ENCODE measurements around the gene RBP4.
A peak's percentile ranks its signal among the peaks of the same experiment; 100 is the strongest.

Gene RBP4

GRCh38 chr10:93612311-93612710 lies 11.3 kb upstream of the RBP4 start, which contains the start of gene PDE6C:
Gene PDE6C, plus strand, starts transcription at chr10:93612537. Its CDS starts 189 bp downstream, at chr10:93612726.
- no peaks in the 10 kb centered on the region for H3K27me3 ChIP-seq (ENCODE audit: insufficient read depth, low read length)
- H3K9me3 ChIP-seq (ENCODE audit: insufficient read depth, low read depth, low read length) = no peaks in the 10 kb centered on the region
- no peak within 1 kb of the TSS for H3K4me3 ChIP-seq (ENCODE audit: low read length)
- H3K9ac ChIP-seq (ENCODE audit: low read depth, low read length) = no peak within 1 kb of the TSS
- H3K36me3 ChIP-seq (ENCODE audit: insufficient read depth, low read length) = no peaks in the 10 kb centered on the region
- no peak within 1 kb of the TSS for H3K27ac ChIP-seq (ENCODE audit: low read depth, low read length)
- 94% methylated on average over 6 of the region's 6 CpGs for WGBS
- H3K4me1 ChIP-seq (ENCODE audit: insufficient read depth, low read length) = no peaks in the 10 kb centered on the region

GRCh38 chr10:93608421-93608820 lies 7.4 kb upstream of the RBP4 start:
- Histone ChIP-seq H3K27me3 (ENCODE audit: insufficient read depth, low read length) (peaks cover 21% of the 10 kb centered on the region), H3K4me3 (ENCODE audit: low read length) (no peak overlapping the region), H3K9me3 (ENCODE audit: insufficient read depth, low read depth, low read length) (no peaks in the 10 kb centered on the region), H3K9ac (ENCODE audit: low read depth, low read length) (no peak overlapping the region), H3K27ac (ENCODE audit: low read depth, low read length) (no peak overlapping the region), H3K4me1 (ENCODE audit: insufficient read depth, low read length) (no peaks in the 10 kb centered on the region), H3K36me3 (ENCODE audit: insufficient read depth, low read length) (no peaks in the 10 kb centered on the region)
- WGBS = 88% methylated on average over 3 of the region's 3 CpGs

- H3K9me3 ChIP-seq (ENCODE audit: insufficient read depth, low read depth, low read length) = no peaks in the 10 kb centered on the region
- H3K27ac ChIP-seq (ENCODE audit: low read depth, low read length) = no peak overlapping the region
- peaks cover 64% of the 10 kb centered on the region for H3K27me3 ChIP-seq (ENCODE audit: insufficient read depth, low read length)
- H3K4me1 ChIP-seq (ENCODE audit: insufficient read depth, low read length) = no peaks in the 10 kb centered on the region; the same call in 1 of the 2 replicates
- H3K4me3 ChIP-seq (ENCODE audit: low read length) = no peak overlapping the region
- H3K36me3 ChIP-seq (ENCODE audit: insufficient read depth, low read length) = no peaks in the 10 kb centered on the region
- WGBS = 94% methylated on average over 2 of the region's 2 CpGs
- no peak overlapping the region for H3K9ac ChIP-seq (ENCODE audit: low read depth, low read length)
Observed at GRCh38 chr10:93604146-93604545, 3.1 kb upstream of the RBP4 start.

- H3K27ac ChIP-seq (ENCODE audit: low read depth, low read length) = no peak overlapping the region
- H3K4me3 ChIP-seq (ENCODE audit: low read length) = no peak overlapping the region
- H3K27me3 ChIP-seq (ENCODE audit: insufficient read depth, low read length) = peaks cover 67% of the 10 kb centered on the region
- no peaks in the 10 kb centered on the region; the same call in 1 of the 2 replicates for H3K4me1 ChIP-seq (ENCODE audit: insufficient read depth, low read length)
- H3K36me3 ChIP-seq (ENCODE audit: insufficient read depth, low read length) = no peaks in the 10 kb centered on the region
- H3K9ac ChIP-seq (ENCODE audit: low read depth, low read length) = no peak overlapping the region
- H3K9me3 ChIP-seq (ENCODE audit: insufficient read depth, low read depth, low read length) = no peaks in the 10 kb centered on the region
- WGBS = 100% methylated on average over 2 of the region's 2 CpGs
Observed at GRCh38 chr10:93603023-93603422, 2.0 kb upstream of the RBP4 start.

- H3K36me3 ChIP-seq (ENCODE audit: insufficient read depth, low read length) = no peaks in the 10 kb centered on the region
- no peaks in the 10 kb centered on the region; the same call in 1 of the 2 replicates for H3K4me1 ChIP-seq (ENCODE audit: insufficient read depth, low read length)
- no peaks in the 10 kb centered on the region for H3K9me3 ChIP-seq (ENCODE audit: insufficient read depth, low read depth, low read length)
- WGBS = 23% methylated on average over 6 of the region's 7 CpGs
- peaks cover 68% of the 10 kb centered on the region for H3K27me3 ChIP-seq (ENCODE audit: insufficient read depth, low read length)
- H3K27ac ChIP-seq (ENCODE audit: low read depth, low read length) = no peak overlapping the region
- H3K9ac ChIP-seq (ENCODE audit: low read depth, low read length) = no peak overlapping the region
- H3K4me3 ChIP-seq (ENCODE audit: low read length) = peak overlapping the region; percentile 55
Observed at GRCh38 chr10:93601774-93602162, 733 bp upstream of the RBP4 start.

GRCh38 chr10:93600446-93601145 lies 439 bp downstream of the RBP4 start:
- 16% methylated on average over 58 of the region's 60 CpGs for WGBS
- H3K27ac ChIP-seq (ENCODE audit: low read depth, low read length) = no peak overlapping the region
- H3K9me3 ChIP-seq (ENCODE audit: insufficient read depth, low read depth, low read length) = no peaks in the 10 kb centered on the region
- no peaks in the 10 kb centered on the region for H3K36me3 ChIP-seq (ENCODE audit: insufficient read depth, low read length)
- peaks cover 64% of the 10 kb centered on the region for H3K27me3 ChIP-seq (ENCODE audit: insufficient read depth, low read length)
- H3K4me1 ChIP-seq (ENCODE audit: insufficient read depth, low read length) = no peaks in the 10 kb centered on the region; the same call in 1 of the 2 replicates
- H3K4me3 ChIP-seq (ENCODE audit: low read length) = peak overlapping the region; percentile 55
- no peak overlapping the region for H3K9ac ChIP-seq (ENCODE audit: low read depth, low read length)

- H3K27ac ChIP-seq (ENCODE audit: low read depth, low read length) = no peak overlapping the region
- H3K4me1 ChIP-seq (ENCODE audit: insufficient read depth, low read length) = no peaks in the 10 kb centered on the region; the same call in 1 of the 2 replicates
- WGBS = 90% methylated on average over 4 of the region's 4 CpGs
- no peak overlapping the region for H3K4me3 ChIP-seq (ENCODE audit: low read length)
- no peaks in the 10 kb centered on the region for H3K9me3 ChIP-seq (ENCODE audit: insufficient read depth, low read depth, low read length)
- H3K27me3 ChIP-seq (ENCODE audit: insufficient read depth, low read length) = peaks cover 60% of the 10 kb centered on the region
- H3K36me3 ChIP-seq (ENCODE audit: insufficient read depth, low read length) = no peaks in the 10 kb centered on the region
- no peak overlapping the region for H3K9ac ChIP-seq (ENCODE audit: low read depth, low read length)
Observed at GRCh38 chr10:93599778-93600177, 1.3 kb downstream of the RBP4 start.

- Histone ChIP-seq H3K9me3 (ENCODE audit: insufficient read depth, low read depth, low read length) (no peaks in the 10 kb centered on the region), H3K27ac (ENCODE audit: low read depth, low read length) (no peak overlapping the region), H3K4me3 (ENCODE audit: low read length) (no peak overlapping the region), H3K36me3 (ENCODE audit: insufficient read depth, low read length) (no peaks in the 10 kb centered on the region), H3K4me1 (ENCODE audit: insufficient read depth, low read length) (no peaks in the 10 kb centered on the region; the same call in 1 of the 2 replicates), H3K27me3 (ENCODE audit: insufficient read depth, low read length) (peaks cover 56% of the 10 kb centered on the region), H3K9ac (ENCODE audit: low read depth, low read length) (no peak overlapping the region)
- WGBS = 83% methylated on average over 1 of the region's 1 CpG
Observed at GRCh38 chr10:93599335-93599734, 1.7 kb downstream of the RBP4 start.

- WGBS = 94% methylated on average over 5 of the region's 5 CpGs
- no peaks in the 10 kb centered on the region for H3K9me3 ChIP-seq (ENCODE audit: insufficient read depth, low read depth, low read length)
- no peak overlapping the region for H3K4me3 ChIP-seq (ENCODE audit: low read length)
- no peaks in the 10 kb centered on the region; the same call in 1 of the 2 replicates for H3K4me1 ChIP-seq (ENCODE audit: insufficient read depth, low read length)
- no peak overlapping the region for H3K27ac ChIP-seq (ENCODE audit: low read depth, low read length)
- no peaks in the 10 kb centered on the region for H3K36me3 ChIP-seq (ENCODE audit: insufficient read depth, low read length)
- peaks cover 44% of the 10 kb centered on the region for H3K27me3 ChIP-seq (ENCODE audit: insufficient read depth, low read length)
- no peak overlapping the region for H3K9ac ChIP-seq (ENCODE audit: low read depth, low read length)
Observed at GRCh38 chr10:93598157-93598556, 2.9 kb downstream of the RBP4 start.

GRCh38 chr10:93597075-93597599 lies 3.9 kb downstream of the RBP4 start:
- no peak overlapping the region for H3K27ac ChIP-seq (ENCODE audit: low read depth, low read length)
- 100% methylated on average over 1 of the region's 1 CpG for WGBS

GRCh38 chr10:93596539-93596938 lies 4.5 kb downstream of the RBP4 start:
- Histone ChIP-seq H3K27ac (ENCODE audit: low read depth, low read length) (no peak overlapping the region), H3K4me3 (ENCODE audit: low read length) (no peak overlapping the region), H3K27me3 (ENCODE audit: insufficient read depth, low read length) (peaks cover 28% of the 10 kb centered on the region), H3K9me3 (ENCODE audit: insufficient read depth, low read depth, low read length) (no peaks in the 10 kb centered on the region), H3K36me3 (ENCODE audit: insufficient read depth, low read length) (no peaks in the 10 kb centered on the region), H3K9ac (ENCODE audit: low read depth, low read length) (no peak overlapping the region), H3K4me1 (ENCODE audit: insufficient read depth, low read length) (peaks cover 5% of the 10 kb centered on the region; the same call in 1 of the 2 replicates)
- WGBS = 78% methylated on average over 4 of the region's 4 CpGs

More at GRCh38 chr10:93597075-93597599, 3.9 kb downstream of the RBP4 start:
- peaks cover 34% of the 10 kb centered on the region for H3K27me3 ChIP-seq (ENCODE audit: insufficient read depth, low read length)
- no peaks in the 10 kb centered on the region for H3K9me3 ChIP-seq (ENCODE audit: insufficient read depth, low read depth, low read length)
- H3K36me3 ChIP-seq (ENCODE audit: insufficient read depth, low read length) = no peaks in the 10 kb centered on the region
- no peak overlapping the region for H3K4me3 ChIP-seq (ENCODE audit: low read length)
- peaks cover under 1% of the 10 kb centered on the region; the same call in 1 of the 2 replicates for H3K4me1 ChIP-seq (ENCODE audit: insufficient read depth, low read length)
- no peak overlapping the region for H3K9ac ChIP-seq (ENCODE audit: low read depth, low read length)

Measured in HUES64 (cell line).